Stimulated activated CD8-positive, alpha-beta memory T cell treated with anti-CD3 and anti-CD28 coated beads, Interleukin-7, amount 100 ng/mL, for 1 hour (primary cell): Measurements from ENCODE around the gene PTBP1.

Experiments
- DNase-seq, 2 donors: peaks; one replicate each; pipeline ENCODE4 v3.0.0-alpha.2; 2020; ENCODE audit warnings: low read depth in 2 of 2

Gene PTBP1

GRCh38 chr19:772730-773436, 24.4 kb upstream of the PTBP1 start:
- DNase-seq = no peak

GRCh38 chr19:776549-776948, 20.7 kb upstream of the PTBP1 start:
- DNase-seq = no peak

- DNase-seq = no peak
Observed at GRCh38 chr19:778910-779653, 18.2 kb upstream of the PTBP1 start.

- DNase-seq = no peak
Observed at GRCh38 chr19:780935-781334, 16.3 kb upstream of the PTBP1 start.

- DNase-seq = no peak
Observed at GRCh38 chr19:781800-782184, 15.5 kb upstream of the PTBP1 start.

GRCh38 chr19:782185-782877, 14.9 kb upstream of the PTBP1 start:
- no peak for DNase-seq

GRCh38 chr19:782878-783668, 14.2 kb upstream of the PTBP1 start:
- no peak for DNase-seq

GRCh38 chr19:784541-784940, 12.7 kb upstream of the PTBP1 start:
- no peak for DNase-seq

- DNase-seq = no peak
Observed at GRCh38 chr19:787536-787935, 9.7 kb upstream of the PTBP1 start.

- no peak for DNase-seq
Observed at GRCh38 chr19:788686-788982, 8.6 kb upstream of the PTBP1 start.

GRCh38 chr19:788983-789700, 8.1 kb upstream of the PTBP1 start:
- no peak for DNase-seq

- no peak for DNase-seq
Observed at GRCh38 chr19:789701-790060, 7.6 kb upstream of the PTBP1 start.

GRCh38 chr19:791007-791566, 6.2 kb upstream of the PTBP1 start:
- DNase-seq = no peak

GRCh38 chr19:791567-792305, 5.5 kb upstream of the PTBP1 start:
- no peak for DNase-seq

GRCh38 chr19:792306-792885, 4.9 kb upstream of the PTBP1 start:
- no peak for DNase-seq

- DNase-seq = no peak
Observed at GRCh38 chr19:793806-794205, 3.4 kb upstream of the PTBP1 start.

GRCh38 chr19:795073-795611, 2.1 kb upstream of the PTBP1 start:
- no peak for DNase-seq

- no peak for DNase-seq
Observed at GRCh38 chr19:795691-796581, 1.3 kb upstream of the PTBP1 start.
